Activated T-cell treated with anti-CD3 and anti-CD28 coated beads, Interleukin-2, amount 50 U/mL, for 1 hour (primary cell): Measurements from ENCODE around the gene CEP128.
A peak's percentile ranks its signal among the peaks of the same experiment; 100 is the strongest.
"Not testable (repeated sequence)": the region's sequence is repeated elsewhere in the genome, so short reads cannot be mapped to it uniquely, and the experiment has no call there.

Experiments
- DNase-seq: peaks from one replicate; pipeline ENCODE4 v3.0.0-alpha.2; 2020

The CEP128 gene

GRCh38 chr14:80951491-80951890 is 10.0 kb upstream of the CEP128 start:
- DNase-seq: no peak

GRCh38 chr14:80948291-80948690 is 6.8 kb upstream of the CEP128 start:
- no peak for DNase-seq

GRCh38 chr14:80946797-80947196 is 5.3 kb upstream of the CEP128 start:
- no peak for DNase-seq

- no peak for DNase-seq
Observed at GRCh38 chr14:80946187-80946586, 4.6 kb upstream of the CEP128 start.

- no peak for DNase-seq
Observed at GRCh38 chr14:80944861-80945617, 3.5 kb upstream of the CEP128 start.

GRCh38 chr14:80942191-80942600 is 658 bp upstream of the CEP128 start:
- no peak for DNase-seq

- no peak for DNase-seq
Observed at GRCh38 chr14:80940146-80940545, 1.4 kb downstream of the CEP128 start.

- DNase-seq: no peak
Observed at GRCh38 chr14:80933686-80934085, 7.9 kb downstream of the CEP128 start.

GRCh38 chr14:80933282-80933681 is 8.3 kb downstream of the CEP128 start:
- DNase-seq: no peak

GRCh38 chr14:80930836-80931389 is 10.6 kb downstream of the CEP128 start:
- peak; percentile 35 for DNase-seq

- DNase-seq: no peak
Observed at GRCh38 chr14:80930095-80930494, 11.4 kb downstream of the CEP128 start.

- no peak for DNase-seq
Observed at GRCh38 chr14:80927083-80927989, 14.2 kb downstream of the CEP128 start.

- no peak for DNase-seq
Observed at GRCh38 chr14:80926397-80927082, 15.0 kb downstream of the CEP128 start.

- DNase-seq: no peak
Observed at GRCh38 chr14:80924365-80925103, 17.0 kb downstream of the CEP128 start.

GRCh38 chr14:80923368-80923767 is 18.2 kb downstream of the CEP128 start:
- DNase-seq: no peak

GRCh38 chr14:80919622-80920021 is 21.9 kb downstream of the CEP128 start:
- DNase-seq: no peak

- not testable (repeated sequence) for DNase-seq
Observed at GRCh38 chr14:80912013-80912412, 29.5 kb downstream of the CEP128 start.

- DNase-seq: no peak
Observed at GRCh38 chr14:80906946-80907345, 34.6 kb downstream of the CEP128 start.

GRCh38 chr14:80906336-80906735 is 35.2 kb downstream of the CEP128 start:
- no peak for DNase-seq

- DNase-seq: no peak
Observed at GRCh38 chr14:80902608-80903007, 38.9 kb downstream of the CEP128 start.

- DNase-seq: no peak
Observed at GRCh38 chr14:80901822-80902221, 39.7 kb downstream of the CEP128 start.

- DNase-seq: no peak
Observed at GRCh38 chr14:80901260-80901659, 40.3 kb downstream of the CEP128 start.
